ENCODE measurements around the gene TLE2. TPM values are rescaled to one million over a fixed set of nuclear protein-coding genes. Genes with fewer than 3 reads are reported as not detected.

TLE2 gene
- total RNA-seq, 3 donors from 2014 or later (not counting 1 experiment from before 2014, with no cell fraction given), result 6.1 to 8.8 (median 8.2) TPM

GRCh38 chr19:2978166-2978767, 50.8 kb downstream of the TLE2 start:
- H3K4me1 Mint-ChIP-seq, result peaks cover 10 to 28% of the 10 kb centered on the region in 2 donors
- ATAC-seq, result no peak

GRCh38 chr19:2977746-2978138, 51.3 kb downstream of the TLE2 start:
- intact Hi-C loops (cut with micrococcal nuclease), result loop anchor here (10.0 kb wide), 1 partner anchor 57 kb away; no protein-coding TSS in a partner anchor

More at GRCh38 chr19:2978166-2978767, 50.8 kb downstream of the TLE2 start:
- Histone ChIP-seq H3K36me3 (ENCODE audit: control insufficient read depth, insufficient read depth, low read length) (no peaks in the 10 kb centered on the region), H3K9me3 (ENCODE audit: control insufficient read depth, insufficient read depth, low read length) (no peaks in the 10 kb centered on the region), H3K27me3 (ENCODE audit: control insufficient read depth, insufficient read depth, low read length) (no peaks in the 10 kb centered on the region), H3K4me1 (ENCODE audit: control insufficient read depth, insufficient read depth, low read length) (peaks cover 23% of the 10 kb centered on the region), H3K27ac (ENCODE audit: low read length) (no peak overlapping the region), H3K4me3 (ENCODE audit: low read length) (no peak overlapping the region)
- 89% methylated on average over 11 of the region's 11 CpGs for WGBS (ENCODE audit: insufficient coverage)
- TF ChIP-seq CTCF (IDR thresholded peaks at IDR 0.05), result no peak
- Mint-ChIP-seq H3K27me3 (ENCODE audit: low read depth in 2 of 2) (peaks cover 8 to 21% of the 10 kb centered on the region in 2 donors), H3K36me3 (no peaks in the 10 kb centered on the region), H3K4me3 (no peak overlapping the region), H3K27ac (peak overlapping the region in 1 of 2 donors; percentile 89), H3K9me3 (no peaks in the 10 kb centered on the region)
- no peak for DNase-seq
- intact Hi-C loops (cut with micrococcal nuclease), result loop anchor here (10.0 kb wide), 1 partner anchor 57 kb away; no protein-coding TSS in a partner anchor

GRCh38 chr19:2977001-2977745, 51.9 kb downstream of the TLE2 start, which contains the start of gene TLE6:
TSS of gene TLE6 (plus strand) at chr19:2977564. CDS start at chr19:2978234, 670 bp downstream.
- no peak for TF ChIP-seq CTCF (IDR thresholded peaks at IDR 0.05)
- Mint-ChIP-seq H3K27ac (peak within 1 kb of the TSS; percentile 45 to 89), H3K4me1 (peaks cover 10 to 24% of the 10 kb centered on the region in 2 donors), H3K4me3 (peak within 1 kb of the TSS; percentile 88), H3K36me3 (no peaks in the 10 kb centered on the region), H3K9me3 (no peaks in the 10 kb centered on the region), H3K27me3 (ENCODE audit: low read depth in 2 of 2) (peaks cover 8 to 12% of the 10 kb centered on the region in 2 donors)
- peak; percentile 90 to 96 for DNase-seq
- WGBS (ENCODE audit: insufficient coverage), result under 1% methylated on average over 51 of the region's 51 CpGs
- H3K4me1 ChIP-seq (ENCODE audit: control insufficient read depth, insufficient read depth, low read length), result peaks cover 23% of the 10 kb centered on the region
- no peaks in the 10 kb centered on the region for H3K27me3 ChIP-seq (ENCODE audit: control insufficient read depth, insufficient read depth, low read length)
- no peaks in the 10 kb centered on the region for H3K36me3 ChIP-seq (ENCODE audit: control insufficient read depth, insufficient read depth, low read length)
- H3K4me3 ChIP-seq (ENCODE audit: low read length), result peak within 1 kb of the TSS; percentile 71
- ATAC-seq, result peak; percentile 97 to 99 (median 98)
- no peak within 1 kb of the TSS for H3K27ac ChIP-seq (ENCODE audit: low read length)
- no peaks in the 10 kb centered on the region for H3K9me3 ChIP-seq (ENCODE audit: control insufficient read depth, insufficient read depth, low read length)
- intact Hi-C loops (cut with micrococcal nuclease), result loop anchor here (10.0 kb wide), 1 partner anchor 58 kb away; no protein-coding TSS in a partner anchor

More at GRCh38 chr19:2977746-2978138, 51.3 kb downstream of the TLE2 start:
- Mint-ChIP-seq H3K27ac (peak overlapping the region; percentile 45 to 89), H3K4me3 (peak overlapping the region; percentile 70), H3K4me1 (peaks cover 10 to 24% of the 10 kb centered on the region in 2 donors), H3K27me3 (ENCODE audit: low read depth in 2 of 2) (peaks cover 8 to 16% of the 10 kb centered on the region in 2 donors), H3K9me3 (no peaks in the 10 kb centered on the region), H3K36me3 (no peaks in the 10 kb centered on the region)
- Histone ChIP-seq H3K36me3 (ENCODE audit: control insufficient read depth, insufficient read depth, low read length) (no peaks in the 10 kb centered on the region), H3K4me1 (ENCODE audit: control insufficient read depth, insufficient read depth, low read length) (peaks cover 23% of the 10 kb centered on the region), H3K27ac (ENCODE audit: low read length) (no peak overlapping the region), H3K9me3 (ENCODE audit: control insufficient read depth, insufficient read depth, low read length) (no peaks in the 10 kb centered on the region), H3K27me3 (ENCODE audit: control insufficient read depth, insufficient read depth, low read length) (no peaks in the 10 kb centered on the region), H3K4me3 (ENCODE audit: low read length) (no peak overlapping the region)
- DNase-seq (no peak), ATAC-seq (no peak)
- 84% methylated on average over 9 of the region's 10 CpGs for WGBS (ENCODE audit: insufficient coverage)
- no peak for TF ChIP-seq CTCF (IDR thresholded peaks at IDR 0.05)
